A549 (cell line): ENCODE data around the gene GJD2. TPM values are rescaled to one million over a fixed set of nuclear protein-coding genes. Genes with fewer than 3 reads are reported as not detected.
A peak's percentile ranks its signal among the peaks of the same experiment; 100 is the strongest.

ENCODE experiments used
- ATAC-seq, 2 experiments: fragments of 200-7000 bp in 1 of 2; fragments of >200 bp in 1 of 2; cut with Nextera tagmentation in 1 of 2; cut with Tn5 transposase in 1 of 2; 3 replicates each; pipeline versions ENCODE4 v1.8.0 to v1.9.1; 2018 to 2020; ENCODE audit warnings: mild to moderate bottlenecking in 1 of 2, moderate library complexity in 1 of 2
- CTCF ChIA-PET: fragments of 300-600 bp; sonication (Branson Sonifier 250); formaldehyde crosslinking; extraction: SDS; loops from one replicate; lab custom pipeline; 2021; ENCODE audit warnings: antibody characterized with exemption, inconsistent platforms; lab: Yijun Ruan, JAX
- POLR2A ChIA-PET: fragments of 350-600 bp; formaldehyde crosslinking; extraction: SDS; loops from one replicate; lab custom pipeline; 2021; ENCODE audit warnings: antibody characterized with exemption, inconsistent platforms; lab: Yijun Ruan, JAX
- DNase-seq, 2 experiments: peaks; one replicate each; pipeline versions ENCODE4 v3.0.0 to v3.0.0-alpha.2; 2011 to 2016; ENCODE audit warnings: low read depth in 1 of 2, low spot score in 1 of 2
- FAIRE-seq: peaks from 2 replicates; lab custom pipeline; 2011; peaks lifted over from hg19 to GRCh38; lab: Jason Lieb, UNC
- H3K27ac ChIP-seq, 2 experiments: fragments of >200 bp; sonication (Bioruptor Twin); formaldehyde crosslinking; 3 replicates each; pipeline ENCODE4 v1.5.1; 2016 to 2017
- H3K4me1 ChIP-seq: fragments of >200 bp; sonication (Bioruptor Twin); formaldehyde crosslinking; 3 replicates; pipeline ENCODE4 v1.6.1; 2016
- H3K4me2 ChIP-seq: fragments of >200 bp; sonication (Bioruptor Twin); formaldehyde crosslinking; 3 replicates; pipeline ENCODE4 v1.6.1; 2016
- H3K4me3 ChIP-seq: fragments of >200 bp; sonication (Bioruptor Twin); formaldehyde crosslinking; 3 replicates; pipeline ENCODE4 v1.5.1; 2016
- H3K9me3 ChIP-seq: fragments of >200 bp; sonication (Bioruptor Twin); formaldehyde crosslinking; 3 replicates; pipeline ENCODE4 v1.6.1; 2016
- BHLHE40 ChIP-seq: IDR thresholded peaks from 2 replicates; pipeline ENCODE4 v1.6.1; 2012; ENCODE audit warnings: low read depth, low read length, inconsistent platforms
- CEBPB ChIP-seq, 2 experiments: fragments of >200 bp in 1 of 2; sonication (Bioruptor Twin) in 1 of 2; formaldehyde crosslinking in 1 of 2; IDR thresholded peaks; 2 replicates each; pipeline ENCODE4 v1.6.1; 2012 to 2016
- CTCF ChIP-seq: fragments of >200 bp; sonication (Bioruptor Twin); formaldehyde crosslinking; IDR thresholded peaks from 3 replicates; pipeline ENCODE4 v1.5.1; 2016
- ESRRA ChIP-seq: fragments of 150-350 bp; IDR thresholded peaks from 2 replicates; pipeline ENCODE4 v1.6.1; 2014; ENCODE audit warnings: mild to moderate bottlenecking, low read length, borderline replicate concordance
- GATA3 ChIP-seq: IDR thresholded peaks from 2 replicates; pipeline ENCODE4 v1.6.1; 2012; ENCODE audit warnings: borderline replicate concordance
- HOXA7 ChIP-seq: fragments of 250-450 bp; sonication (Bioruptor Pico); IDR thresholded peaks from 2 replicates; pipeline ENCODE4 v1.5.0; 2020; ENCODE audit warnings: mild to moderate bottlenecking, moderate library complexity
- HOXB13 ChIP-seq: fragments of 250-450 bp; sonication (Bioruptor Pico); IDR thresholded peaks from 2 replicates; pipeline ENCODE4 v1.5.0; 2020; ENCODE audit warnings: low read depth, mild to moderate bottlenecking, moderate library complexity
- HOXB5 ChIP-seq: fragments of 250-450 bp; sonication (Bioruptor Pico); IDR thresholded peaks from 2 replicates; pipeline ENCODE4 v1.5.0; 2020; ENCODE audit warnings: mild to moderate bottlenecking, moderate library complexity
- JUN ChIP-seq, 2 experiments: fragments of >200 bp; sonication (Bioruptor Twin); formaldehyde crosslinking; IDR thresholded peaks; 2 replicates in 1 of 2; 3 replicates in 1 of 2; pipeline ENCODE4 v1.6.1; 2016 to 2017
- KDM5A ChIP-seq: fragments of 200-600 bp; sonication (generic); IDR thresholded peaks from 2 replicates; pipeline ENCODE4 v1.6.1; 2016; ENCODE audit warnings: antibody characterized with exemption, mild to moderate bottlenecking
- MAFK ChIP-seq: fragments of 450-650 bp; IDR thresholded peaks from 2 replicates; pipeline ENCODE4 v1.6.1; 2014; ENCODE audit not compliant: partially characterized antibody
- NFE2L2 ChIP-seq: fragments of 150-350 bp; conservative IDR thresholded peaks from 2 replicates; pipeline ENCODE4 v1.6.1; 2014; ENCODE audit warnings: low read length
- NR3C1 ChIP-seq: fragments of >200 bp; sonication (Bioruptor Twin); formaldehyde crosslinking; IDR thresholded peaks from 3 replicates; pipeline ENCODE4 v1.6.1; 2017
- RAD21 ChIP-seq, 2 experiments: fragments of >200 bp in 1 of 2; sonication (Bioruptor Twin) in 1 of 2; formaldehyde crosslinking in 1 of 2; IDR thresholded peaks in 1 of 2; conservative IDR thresholded peaks in 1 of 2; 2 replicates in 1 of 2; 3 replicates in 1 of 2; pipeline ENCODE4 v1.6.1; 2012 to 2018; ENCODE audit warnings: inconsistent platforms in 1 of 2
- RARB ChIP-seq: fragments of 250-450 bp; sonication (Bioruptor Pico); IDR thresholded peaks from 2 replicates; pipeline ENCODE4 v1.8.0; 2021; ENCODE audit warnings: mild to moderate bottlenecking, moderate library complexity
- RCOR1 ChIP-seq: fragments of 150-350 bp; IDR thresholded peaks from 2 replicates; pipeline ENCODE4 v1.6.1; 2014; ENCODE audit warnings: antibody characterized with exemption, low read length, low read depth
- RFX5 ChIP-seq: fragments of 450-650 bp; IDR thresholded peaks from 2 replicates; pipeline ENCODE4 v1.7.1; 2014; ENCODE audit warnings: antibody characterized with exemption, mild to moderate bottlenecking, moderate library complexity
- SREBF2 ChIP-seq: fragments of 450-650 bp; IDR thresholded peaks from 2 replicates; pipeline ENCODE4 v1.6.1; 2014; ENCODE audit warnings: mild to moderate bottlenecking, moderate library complexity
- ZFP36 ChIP-seq: fragments of 450-650 bp; IDR thresholded peaks from 2 replicates; pipeline ENCODE4 v1.6.1; 2014; ENCODE audit warnings: borderline replicate concordance; ENCODE audit not compliant: partially characterized antibody
- ZNF302 ChIP-seq: fragments of 250-450 bp; sonication (Bioruptor Pico); IDR thresholded peaks from 2 replicates; pipeline ENCODE4 v1.9.0; 2021; ENCODE audit warnings: inconsistent platforms, mild to moderate bottlenecking, moderate library complexity
- WGBS: methylation state at CpG from one replicate; pipeline ENCODE4 v1.1.6; 2017; ENCODE audit errors: missing lambda C conversion rate; 5-methylcytosine and 5-hydroxymethylcytosine counted together
- polyA plus RNA-seq, 4 experiments: library from polyadenylated mRNA; depleted of rRNA in 3 of 4; stranded (reverse); fragments of >200 nt; fragmentation: RNase III in 1 of 4; extraction: RNeasy Plus Mini Kit Qiagen cat#74134 plus additional on column Dnase treatment in 1 of 4; gene quantifications; 2 replicates in 3 of 4; 3 replicates in 1 of 4; pipeline ENCODE4 v1.2.3, GENCODE V29; 2011 to 2017
- TF ChIP-seq, protein P1 (sequence below): fragments of 150-350 bp; IDR thresholded peaks from 2 replicates; pipeline ENCODE4 v1.6.1; 2014; ENCODE audit warnings: low read depth, mild to moderate bottlenecking, low read length
- TF ChIP-seq, protein P2 (sequence below): IDR thresholded peaks from 2 replicates; pipeline ENCODE4 v1.6.1; 2012

The GJD2 gene
- polyA plus RNA-seq, 2 of the 4 experiments (the other 2 are of a cell fraction): not detected

DNA sequence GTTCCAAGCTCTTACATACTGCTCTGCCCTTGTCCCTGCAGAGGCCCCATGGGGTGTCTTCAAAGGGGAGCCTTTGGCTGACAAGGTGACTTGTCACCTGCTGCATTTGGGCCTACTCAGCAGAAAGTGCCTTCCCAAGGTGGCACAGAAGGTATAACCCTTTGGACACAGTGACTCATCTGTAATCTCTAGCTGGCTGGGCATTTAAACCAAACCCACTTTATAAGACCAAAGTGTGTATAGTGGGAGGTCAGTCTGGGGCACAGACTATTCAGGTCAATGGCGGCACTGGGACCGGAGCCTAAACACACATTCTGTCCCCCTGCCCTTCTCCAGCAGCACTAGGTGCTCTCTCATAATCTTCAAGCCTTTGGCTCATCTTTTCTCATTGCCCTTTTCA is 35.1 kb downstream of the GJD2 start:
- H3K9me3 ChIP-seq: no peaks in the 10 kb centered on the region
- FAIRE-seq (no peak), ATAC-seq (no peak), DNase-seq (no peak)
- no peak overlapping the region for H3K4me3 ChIP-seq
- H3K27ac ChIP-seq: 0 out of 6 replicates have a peak overlapping the region, but pooled peaks of 1 of the 2 experiments have one; percentile 6
- TF ChIP-seq, protein P1, sequence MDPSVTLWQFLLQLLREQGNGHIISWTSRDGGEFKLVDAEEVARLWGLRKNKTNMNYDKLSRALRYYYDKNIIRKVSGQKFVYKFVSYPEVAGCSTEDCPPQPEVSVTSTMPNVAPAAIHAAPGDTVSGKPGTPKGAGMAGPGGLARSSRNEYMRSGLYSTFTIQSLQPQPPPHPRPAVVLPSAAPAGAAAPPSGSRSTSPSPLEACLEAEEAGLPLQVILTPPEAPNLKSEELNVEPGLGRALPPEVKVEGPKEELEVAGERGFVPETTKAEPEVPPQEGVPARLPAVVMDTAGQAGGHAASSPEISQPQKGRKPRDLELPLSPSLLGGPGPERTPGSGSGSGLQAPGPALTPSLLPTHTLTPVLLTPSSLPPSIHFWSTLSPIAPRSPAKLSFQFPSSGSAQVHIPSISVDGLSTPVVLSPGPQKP: no peak
- TF ChIP-seq MAFK: peak; percentile 71
- no peak overlapping the region for H3K4me2 ChIP-seq
- POLR2A ChIA-PET: interaction anchor here (1.1 kb wide), 1 partner anchor 250 kb away, joined by 3 read pairs; the partner anchor contains the start of gene AQR
- CTCF ChIA-PET: interaction anchor here (1.6 to 4.4 kb wide), 2 partner anchors 11 to 201 kb away, joined by 4 to 32 read pairs; no protein-coding TSS in a partner anchor
- peaks cover 25% of the 10 kb centered on the region for H3K4me1 ChIP-seq
- 75% methylated on average over 2 of the region's 2 CpGs for WGBS

DNA sequence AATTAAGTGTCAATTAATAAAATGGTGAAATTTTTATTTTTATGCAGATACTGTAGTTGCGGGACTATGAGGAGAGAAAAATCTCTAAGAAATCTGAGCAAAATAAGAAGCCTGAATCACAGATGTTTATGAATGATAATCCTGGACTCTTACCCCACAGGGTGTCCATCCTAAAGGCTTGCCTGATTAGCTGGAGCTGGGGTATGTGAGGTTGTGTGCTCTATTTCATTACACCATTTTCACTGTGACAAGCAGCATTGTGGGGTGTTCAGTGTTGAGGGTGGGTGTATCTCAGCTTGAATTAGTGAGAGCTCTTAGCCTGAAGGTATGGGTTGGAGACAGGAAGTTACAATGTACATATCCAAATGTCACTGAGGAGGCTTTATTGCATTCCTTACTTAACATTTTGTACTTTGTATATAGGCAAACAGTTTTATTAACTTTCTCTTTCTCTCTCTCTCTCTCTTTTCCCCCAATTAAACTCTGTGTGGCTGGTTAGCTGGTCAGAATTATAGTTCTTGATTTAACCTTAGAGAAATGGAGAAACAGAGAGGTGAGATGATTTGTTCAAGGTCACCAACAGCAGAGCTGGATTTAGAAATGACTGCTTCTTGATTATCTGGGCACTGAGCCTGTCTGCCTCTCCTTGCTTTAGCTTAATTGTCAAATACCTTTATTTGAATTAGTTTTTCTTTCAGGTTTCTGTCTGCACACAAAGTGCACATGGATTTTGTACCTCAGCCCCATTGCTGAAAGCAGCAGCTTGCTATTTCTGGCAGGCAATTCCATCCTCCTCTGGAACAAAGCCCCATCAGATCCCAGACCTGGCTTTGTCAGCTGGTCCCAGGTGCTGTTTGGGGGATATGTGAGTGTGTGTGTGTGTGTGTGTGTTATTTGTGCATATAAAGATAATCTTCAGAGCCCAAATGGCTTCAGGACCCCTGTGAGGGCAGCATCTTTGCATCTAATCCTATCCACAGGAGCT is 35.8 kb downstream of the GJD2 start:
- no peak overlapping the region for H3K4me2 ChIP-seq
- WGBS: 88% methylated on average over 1 of the region's 1 CpG
- POLR2A ChIA-PET: interaction anchor here (1.0 to 1.1 kb wide), 2 partner anchors 9 to 251 kb away, joined by 3 to 5 read pairs; partner anchors contain the start of gene AQR
- FAIRE-seq (peak; percentile 13), ATAC-seq (no peak), DNase-seq (no peak)
- no peak overlapping the region for H3K4me3 ChIP-seq
- CTCF ChIA-PET: interaction anchor here (0.6 to 4.4 kb wide), 6 partner anchors 11 to 202 kb away, joined by 3 to 32 read pairs (median 3); no protein-coding TSS in a partner anchor
- H3K4me1 ChIP-seq: peaks cover 25% of the 10 kb centered on the region
- H3K27ac ChIP-seq: no peak overlapping the region
- H3K9me3 ChIP-seq: no peaks in the 10 kb centered on the region
- TF ChIP-seq BHLHE40 (no peak), RCOR1 (no peak), JUN (IDR thresholded peaks at IDR 0.05) (no peak), NR3C1 (no peak), RAD21 (conservative IDR thresholded peaks at IDR 0.05 in 1 of 2, IDR thresholded peaks at IDR 0.05 in 1 of 2) (no peak), GATA3 (no peak), CEBPB (IDR thresholded peaks at IDR 0.05) (no peak), ZNF302 (CRISPR knock-in tag) (no peak), CTCF (no peak), ZFP36 (no peak), HOXB13 (no peak)
- TF ChIP-seq, protein P2, sequence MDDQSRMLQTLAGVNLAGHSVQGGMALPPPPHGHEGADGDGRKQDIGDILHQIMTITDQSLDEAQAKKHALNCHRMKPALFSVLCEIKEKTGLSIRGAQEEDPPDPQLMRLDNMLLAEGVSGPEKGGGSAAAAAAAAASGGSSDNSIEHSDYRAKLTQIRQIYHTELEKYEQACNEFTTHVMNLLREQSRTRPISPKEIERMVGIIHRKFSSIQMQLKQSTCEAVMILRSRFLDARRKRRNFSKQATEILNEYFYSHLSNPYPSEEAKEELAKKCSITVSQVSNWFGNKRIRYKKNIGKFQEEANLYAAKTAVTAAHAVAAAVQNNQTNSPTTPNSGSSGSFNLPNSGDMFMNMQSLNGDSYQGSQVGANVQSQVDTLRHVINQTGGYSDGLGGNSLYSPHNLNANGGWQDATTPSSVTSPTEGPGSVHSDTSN: no peak

DNA sequence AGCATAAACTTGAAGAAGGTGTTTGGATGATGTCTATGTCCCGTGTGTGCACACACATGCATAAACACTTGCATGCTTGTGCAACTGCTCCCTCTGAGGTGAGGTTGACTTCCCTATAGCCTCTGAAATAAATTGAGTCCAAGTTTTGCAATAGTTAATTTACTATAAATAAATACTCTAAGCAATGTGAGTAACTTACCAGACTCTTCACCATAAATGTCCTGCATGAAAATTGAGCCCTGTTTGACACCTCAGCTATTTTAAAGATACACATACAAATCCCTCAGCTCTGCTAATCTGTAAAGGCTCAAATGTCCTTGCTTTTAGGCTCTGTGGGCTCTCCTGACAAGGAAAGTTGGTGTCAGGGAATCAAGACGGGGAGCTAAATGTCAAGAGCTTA is 37.1 kb downstream of the GJD2 start:
- Histone ChIP-seq H3K9me3 (no peaks in the 10 kb centered on the region), H3K4me2 (no peak overlapping the region), H3K4me3 (no peak overlapping the region), H3K4me1 (peaks cover 21% of the 10 kb centered on the region), H3K27ac (no peak overlapping the region)
- 16% methylated on average over 2 of the region's 2 CpGs for WGBS
- ChIA-PET POLR2A (no interaction called here), CTCF (interaction anchor here (0.9 to 4.4 kb wide), 5 partner anchors 9 to 203 kb away, joined by 3 to 32 read pairs (median 3); no protein-coding TSS in a partner anchor)
- TF ChIP-seq GATA3 (no peak), KDM5A (no peak), RARB (CRISPR knock-in tag) (no peak), SREBF2 (no peak), ZFP36 (no peak), NFE2L2 (no peak), RFX5 (no peak), ESRRA (no peak), HOXA7 (CRISPR knock-in tag) (no peak), HOXB13 (no peak), HOXB5 (CRISPR knock-in tag) (no peak), ZNF302 (CRISPR knock-in tag) (no peak), CEBPB (IDR thresholded peaks at IDR 0.05) (no peak)
- TF ChIP-seq, protein P1: no peak
- no peak for DNase-seq
- ATAC-seq: no peak
- FAIRE-seq: no peak
